Stimulated activated CD8-positive, alpha-beta memory T cell treated with anti-CD3 and anti-CD28 coated beads, Interleukin-12 subunit alpha, Interleukin-12 subunit beta, amount 100 ng/mL, for 1 hour (primary cell): Measurements from ENCODE around the gene FOXD4L6.
"Not testable (repeated sequence)": the region's sequence is repeated elsewhere in the genome, so short reads cannot be mapped to it uniquely, and the experiment has no call there.

ENCODE experiments used
- DNase-seq: peaks from one replicate; pipeline ENCODE4 v3.0.0-alpha.2; 2020; ENCODE audit warnings: low read depth

FOXD4L6 gene

GRCh38 chr9:41100508-41100907 lies 28.0 kb downstream of the FOXD4L6 start:
- DNase-seq: not testable (repeated sequence)

GRCh38 chr9:41098759-41099158 lies 29.7 kb downstream of the FOXD4L6 start:
- DNase-seq: not testable (repeated sequence)

DNA sequence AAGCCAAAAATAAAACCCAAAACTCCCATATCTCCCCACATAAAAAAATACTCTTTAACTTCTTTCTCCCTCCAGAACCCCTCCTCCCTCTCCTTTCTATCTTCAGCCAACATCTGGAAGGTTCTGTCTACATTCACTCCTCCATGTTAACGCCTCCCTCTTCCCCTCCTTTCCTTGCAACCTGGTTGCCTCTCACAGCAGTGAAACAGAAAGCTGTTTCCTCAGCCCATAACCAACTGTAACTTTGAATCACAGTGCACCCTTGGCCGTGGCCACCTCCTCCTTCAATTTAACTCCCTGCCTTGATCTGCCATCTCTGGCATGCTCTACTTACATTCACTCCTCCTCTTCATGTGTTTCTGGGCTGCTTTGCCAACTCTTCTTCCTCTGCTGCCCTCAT lies 33.4 kb downstream of the FOXD4L6 start:
- not testable (repeated sequence) for DNase-seq

GRCh38 chr9:41094010-41094773 lies 34.3 kb downstream of the FOXD4L6 start:
- DNase-seq: not testable (repeated sequence)

DNA sequence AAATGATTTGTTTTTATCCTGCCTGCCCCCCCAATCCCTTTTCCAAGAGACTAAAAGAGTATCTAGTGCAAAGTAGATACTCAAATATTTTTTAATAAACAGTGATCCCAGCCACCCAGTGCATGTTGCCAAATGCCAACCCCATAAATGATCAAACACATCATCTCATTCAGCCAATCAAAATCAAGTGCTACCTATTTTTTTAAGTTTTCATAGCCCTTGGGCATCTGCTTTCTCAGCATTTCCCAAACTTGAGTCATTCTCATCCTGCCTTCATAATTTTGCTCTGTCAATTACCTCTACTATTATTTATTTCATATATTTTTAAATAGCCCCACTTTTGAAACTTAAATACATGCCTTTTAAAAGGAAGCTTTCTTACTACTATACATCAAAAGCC lies 37.6 kb downstream of the FOXD4L6 start:
- not testable (repeated sequence) for DNase-seq

GRCh38 chr9:41090386-41090785 lies 38.1 kb downstream of the FOXD4L6 start:
- not testable (repeated sequence) for DNase-seq

DNA sequence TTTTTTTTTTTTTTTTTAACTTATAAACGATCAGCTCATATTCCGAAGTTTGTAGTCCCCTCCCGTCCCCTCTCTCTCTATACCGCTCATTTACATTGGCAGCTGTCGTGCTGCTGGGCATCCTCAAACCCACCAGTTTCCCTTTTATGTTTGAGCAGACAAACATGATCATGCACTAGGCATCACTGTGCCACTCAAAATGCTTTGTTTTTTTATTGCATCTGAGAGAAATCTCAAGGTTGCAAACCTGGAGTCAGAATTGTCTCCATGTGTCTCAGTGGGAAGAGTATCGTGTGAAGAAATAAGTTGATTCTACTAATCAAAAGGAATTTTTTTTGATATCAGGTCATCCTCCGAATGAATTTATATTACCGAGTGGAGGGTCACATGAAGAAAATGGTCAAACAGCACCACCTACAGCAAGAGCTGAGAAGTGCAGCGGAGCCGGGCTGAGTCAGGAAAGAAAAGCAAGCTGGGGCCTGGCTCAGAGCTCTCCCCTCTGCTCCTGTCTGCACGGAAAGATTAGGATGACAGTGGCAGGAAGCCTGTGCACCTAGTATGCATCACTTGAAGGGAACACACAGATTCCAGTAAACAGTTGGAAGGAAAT lies 39.9 kb downstream of the FOXD4L6 start:
- not testable (repeated sequence) for DNase-seq

DNA sequence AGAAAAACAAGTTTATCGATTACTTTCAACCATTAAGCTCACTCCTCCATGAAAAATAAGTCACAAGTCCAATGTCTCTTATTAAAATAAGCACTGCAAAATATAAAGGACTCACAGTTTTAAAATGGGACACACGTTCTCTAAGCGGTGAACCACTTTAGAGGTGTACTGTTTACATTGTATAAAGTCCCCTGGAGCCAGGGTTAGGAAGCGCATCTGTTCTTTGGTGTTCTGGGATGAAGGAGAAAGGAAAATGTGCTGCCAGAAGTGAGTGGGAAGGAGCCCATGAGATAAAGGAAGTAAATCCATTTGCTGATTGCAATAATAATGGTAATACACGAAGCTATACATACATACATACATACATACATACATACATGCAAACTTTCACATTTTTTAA lies 40.6 kb downstream of the FOXD4L6 start:
- DNase-seq: not testable (repeated sequence)

DNA sequence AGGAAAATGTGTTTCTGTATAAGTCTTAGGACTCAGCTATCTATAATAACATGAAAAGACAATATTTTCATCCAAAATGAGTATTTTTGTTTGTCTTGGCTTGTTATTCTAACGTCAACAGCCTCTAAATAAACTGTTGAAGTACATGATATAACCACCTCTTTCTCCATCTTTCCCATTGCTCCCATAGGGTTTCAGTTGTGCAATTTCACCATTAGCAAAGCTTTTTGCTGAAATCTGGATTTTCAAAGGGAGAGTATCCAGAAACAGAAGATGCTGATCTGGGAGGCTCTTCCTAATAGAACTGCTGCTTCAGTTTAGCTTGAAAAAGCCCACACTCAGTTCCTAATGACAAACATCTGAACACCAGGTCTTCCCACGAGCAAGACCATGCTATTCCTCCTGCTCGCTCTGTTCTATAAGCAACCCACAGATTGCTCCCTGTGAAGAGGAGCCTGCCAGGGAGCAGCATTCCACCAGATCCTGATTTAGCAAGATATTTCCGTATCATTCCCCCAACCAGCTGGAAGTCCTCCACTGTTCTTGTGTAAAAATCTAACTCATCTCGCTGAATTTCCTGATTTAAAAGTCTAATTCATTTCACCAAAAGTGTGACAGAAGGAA lies 41.2 kb downstream of the FOXD4L6 start:
- not testable (repeated sequence) for DNase-seq

DNA sequence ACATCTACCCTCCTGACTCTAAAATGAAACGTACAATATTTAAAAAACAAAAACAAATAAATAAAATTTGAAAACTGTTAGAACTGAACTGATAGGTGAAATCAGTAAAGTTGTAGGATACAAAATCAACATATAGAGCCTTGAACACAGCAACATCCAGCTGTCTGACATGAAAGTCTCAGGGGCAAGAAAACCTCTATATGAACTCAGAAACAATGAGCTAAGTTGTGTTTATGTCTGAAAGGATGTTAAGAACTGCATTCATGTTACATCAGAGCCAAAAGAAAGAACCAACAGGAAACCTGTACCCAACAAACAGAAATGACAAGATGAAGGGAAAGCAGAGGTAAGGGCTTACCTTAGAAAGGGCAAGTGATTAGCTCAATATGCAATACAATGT lies 41.8 kb downstream of the FOXD4L6 start:
- not testable (repeated sequence) for DNase-seq

DNA sequence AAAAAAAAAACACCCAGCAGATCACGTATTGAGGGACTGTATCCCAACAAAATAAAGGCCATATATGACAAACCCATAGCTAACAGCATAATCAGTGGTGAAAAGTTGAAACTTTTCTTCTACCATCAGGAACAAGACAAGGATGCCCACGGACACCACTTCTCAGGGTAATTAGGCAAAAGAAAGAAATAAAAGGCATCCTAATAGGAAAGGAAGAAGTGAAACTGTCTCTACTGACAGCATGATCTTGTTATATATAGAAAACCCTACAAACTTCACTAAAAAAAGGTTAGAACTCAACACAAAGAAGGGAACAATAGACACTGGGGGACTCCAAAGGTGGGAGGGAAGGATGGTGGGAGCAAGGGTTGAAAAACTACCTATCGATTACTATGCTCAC lies 42.3 kb downstream of the FOXD4L6 start:
- DNase-seq: not testable (repeated sequence)

GRCh38 chr9:41082358-41082757 lies 46.1 kb downstream of the FOXD4L6 start:
- DNase-seq: not testable (repeated sequence)

GRCh38 chr9:41079464-41079863 lies 49.0 kb downstream of the FOXD4L6 start:
- DNase-seq: not testable (repeated sequence)

GRCh38 chr9:41077586-41077985 lies 50.9 kb downstream of the FOXD4L6 start:
- not testable (repeated sequence) for DNase-seq
